GM21515 (cell line): ENCODE data around the gene UQCC2.

Source experiments
- ATAC-seq: cut with Tn5 transposase; IDR thresholded peaks from one replicate; pipeline ENCODE4 v1.9.1; 2021; ENCODE audit not compliant: unreplicated experiment

UQCC2 gene

GRCh38 chr6:33744001-33744848 is 32.7 kb upstream of the UQCC2 start:
- no peak for ATAC-seq

GRCh38 chr6:33742837-33743236 is 31.3 kb upstream of the UQCC2 start:
- ATAC-seq, result no peak

GRCh38 chr6:33742092-33742491 is 30.6 kb upstream of the UQCC2 start:
- ATAC-seq, result no peak

- no peak for ATAC-seq
These were observed 29.3 kb upstream of the UQCC2 start for GRCh38 chr6:33740794-33741193.

GRCh38 chr6:33740204-33740608 is 28.7 kb upstream of the UQCC2 start:
- no peak for ATAC-seq

GRCh38 chr6:33739571-33739970 is 28.1 kb upstream of the UQCC2 start:
- ATAC-seq, result no peak

GRCh38 chr6:33738879-33739278 is 27.4 kb upstream of the UQCC2 start:
- no peak for ATAC-seq

GRCh38 chr6:33738153-33738552 is 26.7 kb upstream of the UQCC2 start:
- no peak for ATAC-seq

GRCh38 chr6:33737267-33738026 is 25.9 kb upstream of the UQCC2 start:
- no peak for ATAC-seq

GRCh38 chr6:33735216-33735615 is 23.7 kb upstream of the UQCC2 start:
- no peak for ATAC-seq

GRCh38 chr6:33733709-33734007 is 22.2 kb upstream of the UQCC2 start:
- no peak for ATAC-seq

GRCh38 chr6:33732817-33733708 is 21.6 kb upstream of the UQCC2 start:
- no peak for ATAC-seq

- ATAC-seq, result no peak
These were observed 20.9 kb upstream of the UQCC2 start for GRCh38 chr6:33732385-33732784.

GRCh38 chr6:33731751-33732282 is 20.3 kb upstream of the UQCC2 start:
- no peak for ATAC-seq

GRCh38 chr6:33731035-33731434 is 19.5 kb upstream of the UQCC2 start:
- ATAC-seq, result no peak

GRCh38 chr6:33730611-33731010 is 19.1 kb upstream of the UQCC2 start:
- no peak for ATAC-seq

GRCh38 chr6:33729059-33729458 is 17.6 kb upstream of the UQCC2 start:
- no peak for ATAC-seq

GRCh38 chr6:33728438-33728837 is 16.9 kb upstream of the UQCC2 start:
- ATAC-seq, result no peak

- ATAC-seq, result no peak
These were observed 16.4 kb upstream of the UQCC2 start for GRCh38 chr6:33727932-33728331.

- ATAC-seq, result no peak
These were observed 15.6 kb upstream of the UQCC2 start for GRCh38 chr6:33727126-33727525.

- no peak for ATAC-seq
These were observed 15.2 kb upstream of the UQCC2 start for GRCh38 chr6:33726696-33727095.
